Hepatocyte (in vitro differentiated cells): ENCODE measurements around the gene CHST8.

Experiments used
- CTCF ChIP-seq: fragments of 200-600 bp; sonication (generic); IDR thresholded peaks from 2 replicates; pipeline ENCODE4 v1.5.1; 2016; ENCODE audit warnings: antibody characterized with exemption, mild to moderate bottlenecking; ENCODE audit not compliant: poor library complexity
- EZH2 ChIP-seq: fragments of 200-600 bp; sonication (generic); IDR thresholded peaks from 2 replicates; pipeline ENCODE4 v1.6.1; 2016; ENCODE audit warnings: antibody characterized with exemption, mild to moderate bottlenecking, borderline replicate concordance
- EZH2phosphoT487 ChIP-seq: fragments of 200-600 bp; sonication (generic); IDR thresholded peaks from one replicate; pipeline ENCODE4 v1.6.1; 2018; ENCODE audit warnings: antibody characterized with exemption, mild to moderate bottlenecking, low read depth, moderate library complexity; ENCODE audit not compliant: unreplicated experiment, severe bottlenecking

GRCh38 chr19:33754361-33754760 lies 132.6 kb downstream of the CHST8 start:
- TF ChIP-seq CTCF (no peak), EZH2 (no peak), EZH2phosphoT487 (no peak)
